H9 (cell line): Measurements from ENCODE around the gene TEKT5. TPM values are rescaled to one million over a fixed set of nuclear protein-coding genes. Genes with fewer than 3 reads are reported as not detected.

Experiments used
- DNase-seq: peaks from one replicate; pipeline ENCODE4 v3.0.0-alpha.2; 2017
- H2AFZ ChIP-seq: one replicate; pipeline ENCODE4 v1.6.1; 2013; ENCODE audit warnings: mild to moderate bottlenecking, low read length, control low read depth, moderate library complexity
- H2AK5ac ChIP-seq: 2 replicates; pipeline ENCODE4 v1.6.1; 2013; ENCODE audit warnings: low read length, control low read depth, mixed read lengths; ENCODE audit not compliant: insufficient read length
- H2BK120ac ChIP-seq: one replicate; pipeline ENCODE4 v1.6.1; 2013; ENCODE audit warnings: low read depth, mild to moderate bottlenecking, low read length, control low read depth, inconsistent platforms; ENCODE audit not compliant: poor library complexity, severe bottlenecking
- H2BK12ac ChIP-seq: 2 replicates; pipeline ENCODE4 v1.6.1; 2013; ENCODE audit warnings: low read length, control low read depth, mixed read lengths, low read depth; ENCODE audit not compliant: insufficient read length
- H2BK15ac ChIP-seq: 2 replicates; pipeline ENCODE4 v1.6.1; 2013; ENCODE audit warnings: low read depth, low read length, control low read depth
- H2BK20ac ChIP-seq: one replicate; pipeline ENCODE4 v1.6.1; 2013; ENCODE audit warnings: low read depth, mild to moderate bottlenecking, low read length, control low read depth, inconsistent platforms; ENCODE audit not compliant: poor library complexity, severe bottlenecking
- H2BK5ac ChIP-seq: 2 replicates; pipeline ENCODE4 v1.6.1; 2013; ENCODE audit warnings: low read length, control low read depth, mixed read lengths; ENCODE audit not compliant: insufficient read length
- H3K14ac ChIP-seq: 2 replicates; pipeline ENCODE4 v1.6.1; 2013; ENCODE audit warnings: low read length, control low read depth; ENCODE audit not compliant: insufficient read depth
- H3K18ac ChIP-seq: 2 replicates; pipeline ENCODE4 v1.6.1; 2013; ENCODE audit warnings: low read depth, mild to moderate bottlenecking, mixed read lengths, low read length, control low read depth; ENCODE audit not compliant: insufficient read length
- H3K23ac ChIP-seq: 2 replicates; pipeline ENCODE4 v1.6.1; 2013; ENCODE audit warnings: low read length, control low read depth, mixed read lengths, low read depth; ENCODE audit not compliant: insufficient read length
- H3K23me2 ChIP-seq: 2 replicates; pipeline ENCODE4 v1.6.1; 2013; ENCODE audit warnings: low read depth, mild to moderate bottlenecking, mixed read lengths, low read length, control low read depth; ENCODE audit not compliant: insufficient read length, poor library complexity, severe bottlenecking
- H3K27ac ChIP-seq: 2 replicates; pipeline ENCODE4 v1.5.1; 2013; ENCODE audit warnings: low read length, control low read depth, mixed read lengths, low read depth; ENCODE audit not compliant: insufficient read length
- H3K27me3 ChIP-seq: 2 replicates; pipeline ENCODE4 v1.6.1; 2013; ENCODE audit warnings: low read length, control low read depth, inconsistent platforms; ENCODE audit not compliant: insufficient read depth
- H3K4ac ChIP-seq: 2 replicates; pipeline ENCODE4 v1.6.1; 2013; ENCODE audit warnings: low read depth, mild to moderate bottlenecking, control low read depth, inconsistent platforms, low read length, moderate library complexity
- H3K4me1 ChIP-seq: 2 replicates; pipeline ENCODE4 v1.6.1; 2013; ENCODE audit warnings: low read length, control low read depth, inconsistent platforms; ENCODE audit not compliant: insufficient read depth
- H3K4me2 ChIP-seq: 2 replicates; pipeline ENCODE4 v1.6.1; 2013; ENCODE audit warnings: low read length, control low read depth, mixed read lengths; ENCODE audit not compliant: insufficient read length, insufficient read depth
- H3K56ac ChIP-seq: 2 replicates; pipeline ENCODE4 v1.6.1; 2013; ENCODE audit warnings: low read depth, mild to moderate bottlenecking, mixed read lengths, low read length, control low read depth; ENCODE audit not compliant: insufficient read length
- H3K79me1 ChIP-seq: 2 replicates; pipeline ENCODE4 v1.6.1; 2013; ENCODE audit warnings: low read depth, mild to moderate bottlenecking, moderate library complexity, low read length, control low read depth, inconsistent platforms; ENCODE audit not compliant: insufficient read depth, poor library complexity, severe bottlenecking
- H3K79me2 ChIP-seq: 2 replicates; pipeline ENCODE4 v1.6.1; 2013; ENCODE audit warnings: low read length, control low read depth, inconsistent platforms; ENCODE audit not compliant: insufficient read depth
- H3K9ac ChIP-seq: 2 replicates; pipeline ENCODE4 v1.6.1; 2013; ENCODE audit warnings: low read length, control low read depth, mixed read lengths; ENCODE audit not compliant: insufficient read length; ENCODE audit errors: extremely low read depth
- H3K9me3 ChIP-seq: one replicate; pipeline ENCODE4 v1.6.1; 2013; ENCODE audit warnings: low read depth, low read length, inconsistent platforms; ENCODE audit not compliant: control insufficient read depth
- H3T11ph ChIP-seq: one replicate; pipeline ENCODE4 v1.6.1; 2013; ENCODE audit warnings: mild to moderate bottlenecking, low read length, control low read depth, inconsistent platforms
- H4K20me1 ChIP-seq: one replicate; pipeline ENCODE4 v1.6.1; 2013; ENCODE audit not compliant: control insufficient read depth, insufficient read length, insufficient read depth
- H4K5ac ChIP-seq: 2 replicates; pipeline ENCODE4 v1.6.1; 2013; ENCODE audit warnings: low read depth, mild to moderate bottlenecking, mixed read lengths, low read length, control low read depth; ENCODE audit not compliant: insufficient read length
- H4K8ac ChIP-seq: replicated peaks from 2 replicates; pipeline ENCODE4 v1.6.1; 2013; ENCODE audit warnings: low read length, control low read depth, mixed read lengths, low read depth; ENCODE audit not compliant: insufficient read length
- H4K91ac ChIP-seq: 2 replicates; pipeline ENCODE4 v1.6.1; 2013; ENCODE audit warnings: low read depth, mild to moderate bottlenecking, moderate library complexity, mixed read lengths, low read length, control low read depth; ENCODE audit not compliant: insufficient read length
- H3K27ac Mint-ChIP-seq, 3 experiments: 2 replicates in 2 of 3; 3 replicates in 1 of 3; pipeline ENCODE4 v1.8.0; 2020 to 2021; ENCODE audit warnings: mixed read lengths in 3 of 3, mild to moderate bottlenecking in 1 of 3, moderate library complexity in 1 of 3
- H3K27me3 Mint-ChIP-seq: 2 replicates; pipeline ENCODE4 v1.8.0; 2021; ENCODE audit warnings: low read depth, mild to moderate bottlenecking, moderate library complexity, mixed read lengths
- H3K36me3 Mint-ChIP-seq, 3 experiments: 2 replicates in 2 of 3; 3 replicates in 1 of 3; pipeline ENCODE4 v1.8.0; 2020 to 2021; ENCODE audit warnings: low read depth in 3 of 3, mixed read lengths in 3 of 3; ENCODE audit not compliant: insufficient read depth in 1 of 3
- H3K4me1 Mint-ChIP-seq, 2 experiments: 2 replicates each; pipeline ENCODE4 v1.8.0; 2020; ENCODE audit warnings: mixed read lengths in 2 of 2
- H3K4me3 Mint-ChIP-seq, 2 experiments: 2 replicates in 1 of 2; 3 replicates in 1 of 2; pipeline ENCODE4 v1.8.0; 2020 to 2021; ENCODE audit warnings: mild to moderate bottlenecking in 2 of 2, mixed read lengths in 2 of 2, moderate library complexity in 1 of 2
- H3K9me3 Mint-ChIP-seq, 2 experiments: 2 replicates in 1 of 2; 3 replicates in 1 of 2; pipeline ENCODE4 v1.8.0; 2020; ENCODE audit warnings: mild to moderate bottlenecking in 2 of 2, mixed read lengths in 2 of 2, moderate library complexity in 1 of 2
- CTCF ChIP-seq: fragments of 200-600 bp; sonication (generic); conservative IDR thresholded peaks from 3 replicates; pipeline ENCODE4 v1.8.0; 2021; ENCODE audit warnings: antibody characterized with exemption, mild to moderate bottlenecking
- WGBS: extraction: QIAGEN DNeasy Blood & Tissue Kit; methylation state at CpG from one replicate; pipeline ENCODE4 v1.1.7; 2013; ENCODE audit warnings: missing lambda C conversion rate, low lambda C conversion rate, mixed read lengths; ENCODE audit not compliant: insufficient read length; ENCODE audit errors: extremely low coverage; 5-methylcytosine and 5-hydroxymethylcytosine counted together
- total RNA-seq: library from RNA; stranded (reverse); gene quantifications from 2 replicates; pipeline ENCODE4 v1.2.1, GENCODE V29; 2021

The TEKT5 gene
- total RNA-seq, 1 experiment from 2014 or later, result 0.31 TPM

GRCh38 chr16:10692470-10692869, 2.3 kb downstream of the TEKT5 start:
- no peak overlapping the region for H3K9ac ChIP-seq
- H3K27me3 Mint-ChIP-seq, result peaks cover 2% of the 10 kb centered on the region; the same call in 1 of the 2 replicates
- no peaks in the 10 kb centered on the region; the same call in 1 of the 2 replicates for H3K4me1 ChIP-seq
- H3T11ph ChIP-seq, result no peak overlapping the region
- DNase-seq, result no peak
- H3K18ac ChIP-seq, result no peak overlapping the region
- no peak overlapping the region for H2BK20ac ChIP-seq
- no peaks in the 10 kb centered on the region for H4K20me1 ChIP-seq
- no peak overlapping the region for H3K27ac ChIP-seq
- H3K4ac ChIP-seq, result no peak overlapping the region
- TF ChIP-seq CTCF, result no peak
- no peaks in the 10 kb centered on the region for H3K9me3 ChIP-seq
- H3K36me3 Mint-ChIP-seq, result no peaks in the 10 kb centered on the region
- no peak overlapping the region for H3K4me2 ChIP-seq
- H3K23ac ChIP-seq, result no peak overlapping the region
- peaks cover 7 to 10% of the 10 kb centered on the region in 2 experiments for H3K4me1 Mint-ChIP-seq
- H3K27me3 ChIP-seq, result no peaks in the 10 kb centered on the region
- H3K14ac ChIP-seq, result no peak overlapping the region
- no peak overlapping the region for H3K4me3 Mint-ChIP-seq
- no peak overlapping the region for H2BK5ac ChIP-seq
- H2AK5ac ChIP-seq, result no peak overlapping the region
- no CpG with 5 or more reads among the region's 5 CpGs for WGBS
- no peaks in the 10 kb centered on the region for H3K23me2 ChIP-seq
- H2BK12ac ChIP-seq, result no peak overlapping the region
- no peak overlapping the region for H2AFZ ChIP-seq
- H4K91ac ChIP-seq, result no peak overlapping the region
- no peak overlapping the region for H3K56ac ChIP-seq
- no peak overlapping the region for H4K5ac ChIP-seq
- no peak overlapping the region for H2BK15ac ChIP-seq
- no peaks in the 10 kb centered on the region for H3K79me1 ChIP-seq
- H3K9me3 Mint-ChIP-seq, result peaks cover 4% of the 10 kb centered on the region in 2 experiments; a peak in 2 of 5 replicates
- no peak overlapping the region for H4K8ac ChIP-seq
- H3K27ac Mint-ChIP-seq, result no peak overlapping the region; a peak in 2 of 7 replicates
- no peak overlapping the region for H2BK120ac ChIP-seq
- no peaks in the 10 kb centered on the region for H3K79me2 ChIP-seq
